Lower leg skin (tissue), 3 donors: ENCODE results near the gene FN3K.

ENCODE experiments used
- POLR2A ChIP-seq, 2 donors: fragments of 450-650 bp; IDR thresholded peaks; one replicate each; pipeline ENCODE4 v1.6.1; 2016 to 2017; ENCODE audit warnings: antibody characterized with exemption in 2 of 2, mild to moderate bottlenecking in 1 of 2, moderate library complexity in 1 of 2
- TF ChIP-seq, protein P1 (sequence below), 3 donors: fragments of 450-650 bp; IDR thresholded peaks; one replicate each; pipeline ENCODE4 v1.5.1; 2016; ENCODE audit warnings: antibody characterized with exemption in 3 of 3, mild to moderate bottlenecking in 3 of 3, moderate library complexity in 2 of 3

GRCh38 chr17:82713071-82713723, 22.2 kb upstream of the FN3K start:
- TF ChIP-seq, protein P1, sequence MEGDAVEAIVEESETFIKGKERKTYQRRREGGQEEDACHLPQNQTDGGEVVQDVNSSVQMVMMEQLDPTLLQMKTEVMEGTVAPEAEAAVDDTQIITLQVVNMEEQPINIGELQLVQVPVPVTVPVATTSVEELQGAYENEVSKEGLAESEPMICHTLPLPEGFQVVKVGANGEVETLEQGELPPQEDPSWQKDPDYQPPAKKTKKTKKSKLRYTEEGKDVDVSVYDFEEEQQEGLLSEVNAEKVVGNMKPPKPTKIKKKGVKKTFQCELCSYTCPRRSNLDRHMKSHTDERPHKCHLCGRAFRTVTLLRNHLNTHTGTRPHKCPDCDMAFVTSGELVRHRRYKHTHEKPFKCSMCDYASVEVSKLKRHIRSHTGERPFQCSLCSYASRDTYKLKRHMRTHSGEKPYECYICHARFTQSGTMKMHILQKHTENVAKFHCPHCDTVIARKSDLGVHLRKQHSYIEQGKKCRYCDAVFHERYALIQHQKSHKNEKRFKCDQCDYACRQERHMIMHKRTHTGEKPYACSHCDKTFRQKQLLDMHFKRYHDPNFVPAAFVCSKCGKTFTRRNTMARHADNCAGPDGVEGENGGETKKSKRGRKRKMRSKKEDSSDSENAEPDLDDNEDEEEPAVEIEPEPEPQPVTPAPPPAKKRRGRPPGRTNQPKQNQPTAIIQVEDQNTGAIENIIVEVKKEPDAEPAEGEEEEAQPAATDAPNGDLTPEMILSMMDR (IDR thresholded peaks at IDR 0.05) = no peak
- TF ChIP-seq POLR2A (IDR thresholded peaks at IDR 0.05) = no peak
